Left lung (tissue), 10 donors: ENCODE measurements around the gene RGS13. TPM values are rescaled to one million over a fixed set of nuclear protein-coding genes. Genes with fewer than 3 reads are reported as not detected.

Source experiments
- ATAC-seq: fragments of 200-7000 bp; cut with Tn5 transposase; one replicate; pipeline ENCODE4 v1.9.1; 2020; ENCODE audit warnings: moderate library complexity
- DNase-seq, 4 donors: peaks; one replicate each; pipeline ENCODE4 v3.0.0-alpha.2; 2013 to 2020
- H3K27ac ChIP-seq, 2 donors: fragments of 200-600 bp; sonication (generic) in 1 of 2; one replicate each; pipeline versions ENCODE4 v1.5.0 to v1.8.0; 2020 to 2021
- H3K27me3 ChIP-seq, 2 donors: fragments of 200-600 bp; sonication (generic) in 1 of 2; one replicate each; pipeline versions ENCODE4 v1.5.0 to v1.8.0; 2020 to 2021
- H3K36me3 ChIP-seq, 2 donors: fragments of 200-600 bp; sonication (generic) in 1 of 2; one replicate each; pipeline versions ENCODE4 v1.5.0 to v1.8.0; 2020 to 2021
- H3K4me1 ChIP-seq, 2 donors: fragments of 200-600 bp; one replicate each; pipeline ENCODE4 v1.8.0; 2021
- H3K4me3 ChIP-seq, 2 donors: fragments of 200-600 bp; sonication (generic) in 1 of 2; one replicate each; pipeline versions ENCODE4 v1.5.0 to v1.8.0; 2020 to 2021; ENCODE audit warnings: mild to moderate bottlenecking in 1 of 2
- H3K9me3 ChIP-seq, 2 donors: fragments of 200-600 bp; sonication (generic) in 1 of 2; one replicate each; pipeline versions ENCODE4 v1.5.0 to v1.8.0; 2020 to 2021
- intact Hi-C, 2 donors: fragments of 100-400 bp; cut with DNase I; formaldehyde crosslinking; loops; one replicate each; pipeline versions ENCODE4 v1.11.2 to v1.14.2; 2022
- polyA plus RNA-seq, 6 donors: library from polyadenylated mRNA; unstranded; fragments of 120-200 nt; gene quantifications; one replicate each; pipeline ENCODE4 v1.2.1, GENCODE V29; 2013; ENCODE audit not compliant: insufficient read length in 6 of 6
- total RNA-seq, 2 donors: library from RNA; stranded (reverse); fragmentation: NEBNext Ultra II Directional; extraction: Animal tissue kit (Norgen Biotek cat#: 25700); gene quantifications; one replicate each; pipeline ENCODE4 v1.2.1, GENCODE V29; 2021
- TF ChIP-seq, protein P1 (sequence below), 2 donors: fragments of 200-600 bp; sonication (generic) in 1 of 2; IDR thresholded peaks; one replicate each; pipeline versions ENCODE4 v1.5.0 to v1.8.0; 2021; ENCODE audit warnings: antibody characterized with exemption in 2 of 2
- donor health status: DM: no; HTN: yes; CAD: no.
- donor health status: DM: no; HTN: no; CAD: no.

The RGS13 gene
- total and polyA plus RNA-seq, 8 donors, result 0.81 to 4.8 (median 2.7) TPM

GRCh38 chr1:192654591-192655251 lies 18.8 kb downstream of the RGS13 start:
- Histone ChIP-seq H3K36me3 (no peaks in the 10 kb centered on the region), H3K9me3 (no peaks in the 10 kb centered on the region), H3K4me1 (no peaks in the 10 kb centered on the region), H3K27me3 (no peaks in the 10 kb centered on the region), H3K27ac (no peak overlapping the region), H3K4me3 (no peak overlapping the region)
- intact Hi-C loops, result no loop called here
- DNase-seq, result no peak
- ATAC-seq, result no peak
- TF ChIP-seq, protein P1, sequence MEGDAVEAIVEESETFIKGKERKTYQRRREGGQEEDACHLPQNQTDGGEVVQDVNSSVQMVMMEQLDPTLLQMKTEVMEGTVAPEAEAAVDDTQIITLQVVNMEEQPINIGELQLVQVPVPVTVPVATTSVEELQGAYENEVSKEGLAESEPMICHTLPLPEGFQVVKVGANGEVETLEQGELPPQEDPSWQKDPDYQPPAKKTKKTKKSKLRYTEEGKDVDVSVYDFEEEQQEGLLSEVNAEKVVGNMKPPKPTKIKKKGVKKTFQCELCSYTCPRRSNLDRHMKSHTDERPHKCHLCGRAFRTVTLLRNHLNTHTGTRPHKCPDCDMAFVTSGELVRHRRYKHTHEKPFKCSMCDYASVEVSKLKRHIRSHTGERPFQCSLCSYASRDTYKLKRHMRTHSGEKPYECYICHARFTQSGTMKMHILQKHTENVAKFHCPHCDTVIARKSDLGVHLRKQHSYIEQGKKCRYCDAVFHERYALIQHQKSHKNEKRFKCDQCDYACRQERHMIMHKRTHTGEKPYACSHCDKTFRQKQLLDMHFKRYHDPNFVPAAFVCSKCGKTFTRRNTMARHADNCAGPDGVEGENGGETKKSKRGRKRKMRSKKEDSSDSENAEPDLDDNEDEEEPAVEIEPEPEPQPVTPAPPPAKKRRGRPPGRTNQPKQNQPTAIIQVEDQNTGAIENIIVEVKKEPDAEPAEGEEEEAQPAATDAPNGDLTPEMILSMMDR (IDR thresholded peaks at IDR 0.05), result no peak

DNA sequence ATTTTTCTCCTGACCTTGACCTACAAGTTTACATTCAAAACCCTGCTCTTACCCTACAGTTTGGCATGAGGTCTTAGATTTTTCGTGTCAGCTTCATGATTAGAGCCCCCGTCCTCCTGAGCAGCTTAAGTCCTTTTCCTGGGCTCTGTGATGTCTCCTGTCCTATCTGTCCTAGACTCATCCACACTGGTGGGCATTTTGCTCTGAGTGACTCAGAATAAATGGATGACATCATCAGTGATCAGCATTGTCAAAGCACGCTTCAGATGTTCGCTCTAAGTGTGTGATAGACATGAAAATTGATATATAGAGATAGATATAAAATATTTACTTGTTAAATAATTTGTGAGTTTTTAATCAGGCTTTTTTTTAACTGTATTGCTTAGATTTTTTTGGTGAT lies 21.8 kb downstream of the RGS13 start:
- no peaks in the 10 kb centered on the region for H3K27me3 ChIP-seq
- no peak overlapping the region for H3K27ac ChIP-seq
- intact Hi-C loops, result no loop called here
- TF ChIP-seq, protein P1 (IDR thresholded peaks at IDR 0.05), result no peak
- H3K9me3 ChIP-seq, result no peaks in the 10 kb centered on the region
- H3K4me3 ChIP-seq, result no peak overlapping the region
- H3K4me1 ChIP-seq, result no peaks in the 10 kb centered on the region
- no peak for DNase-seq
- ATAC-seq, result no peak
- H3K36me3 ChIP-seq, result no peaks in the 10 kb centered on the region

- Histone ChIP-seq H3K4me3 (no peak overlapping the region), H3K36me3 (no peaks in the 10 kb centered on the region), H3K27me3 (no peaks in the 10 kb centered on the region), H3K27ac (no peak overlapping the region), H3K4me1 (no peaks in the 10 kb centered on the region), H3K9me3 (peaks cover 0 to 2% of the 10 kb centered on the region in 2 donors)
- TF ChIP-seq, protein P1 (IDR thresholded peaks at IDR 0.05), result no peak
- intact Hi-C loops, result no loop called here
- DNase-seq (no peak), ATAC-seq (no peak)
These were observed 22.3 kb downstream of the RGS13 start for GRCh38 chr1:192658255-192658654.

DNA sequence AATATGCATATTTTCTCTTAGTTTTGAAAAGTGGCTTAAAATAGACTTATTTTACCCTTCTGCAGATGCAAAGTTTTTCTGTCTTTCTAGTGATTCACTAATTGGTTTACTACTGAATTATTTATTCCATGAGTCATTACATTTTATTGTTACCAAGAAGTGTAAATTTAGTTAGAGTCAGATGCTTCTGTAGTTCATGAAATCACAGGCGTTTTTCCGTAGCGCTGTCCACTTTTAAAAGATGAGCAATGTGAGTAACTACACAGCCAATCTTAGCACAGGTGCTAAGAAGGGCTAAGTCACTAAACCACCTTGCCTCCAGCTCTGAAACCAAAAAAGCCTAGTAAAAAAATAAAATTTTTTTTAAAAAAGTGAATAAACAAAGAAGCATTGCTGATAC lies 24.7 kb downstream of the RGS13 start:
- TF ChIP-seq, protein P1 (IDR thresholded peaks at IDR 0.05), result no peak
- no peak overlapping the region for H3K27ac ChIP-seq
- DNase-seq (no peak), ATAC-seq (no peak)
- peaks cover 0 to 4% of the 10 kb centered on the region in 2 donors for H3K9me3 ChIP-seq
- H3K4me1 ChIP-seq, result no peaks in the 10 kb centered on the region
- no peak overlapping the region for H3K4me3 ChIP-seq
- no peaks in the 10 kb centered on the region for H3K27me3 ChIP-seq
- H3K36me3 ChIP-seq, result no peaks in the 10 kb centered on the region
- intact Hi-C loops, result no loop called here

GRCh38 chr1:192668409-192668983 lies 32.5 kb downstream of the RGS13 start:
- Histone ChIP-seq H3K36me3 (no peaks in the 10 kb centered on the region), H3K27me3 (no peaks in the 10 kb centered on the region), H3K4me3 (no peak overlapping the region), H3K4me1 (no peaks in the 10 kb centered on the region), H3K9me3 (peaks cover 0 to 2% of the 10 kb centered on the region in 2 donors), H3K27ac (no peak overlapping the region)
- DNase-seq, result peak in 1 of 4 donors; percentile 24
- no peak for ATAC-seq
- TF ChIP-seq, protein P1 (IDR thresholded peaks at IDR 0.05), result no peak
- intact Hi-C loops, result no loop called here
